Measurements from ENCODE around the gene MRPL2. TPM values are rescaled to one million over a fixed set of nuclear protein-coding genes. Genes with fewer than 3 reads are reported as not detected.
A peak's percentile ranks its signal among the peaks of the same experiment; 100 is the strongest.

MRPL2 gene
- total and polyA plus RNA-seq, 2 donors from 2014 or later, result 56.6 to 127 TPM

- Histone ChIP-seq H3K9me3 (ENCODE audit: control insufficient read depth in 2 of 3, insufficient read depth in 1 of 3, low read length in 3 of 3) (no peaks in the 10 kb centered on the region), H3K4me1 (ENCODE audit: control insufficient read depth in 2 of 3, insufficient read depth in 2 of 3, low read depth in 1 of 3, low read length in 3 of 3) (peaks cover 2 to 22% (median 18%) of the 10 kb centered on the region in 3 donors), H3K9ac (ENCODE audit: low read length in 3 of 3) (peak overlapping the region in 1 of 3 donors; percentile 83), H3K27me3 (ENCODE audit: control insufficient read depth, insufficient read depth, low read length) (no peaks in the 10 kb centered on the region), H3K36me3 (ENCODE audit: control insufficient read depth in 2 of 3, insufficient read depth in 3 of 3, low read length in 3 of 3) (peaks cover 9 to 30% (median 15%) of the 10 kb centered on the region in 3 donors), H3K4me3 (ENCODE audit: low read length in 3 of 3) (no peak overlapping the region), H3K27ac (ENCODE audit: low read depth in 2 of 2, low read length in 2 of 2) (no peak overlapping the region)
- intact Hi-C loops (cut with DNase I), result no loop called here
- no peak for FAIRE-seq
- TF ChIP-seq, protein P1, sequence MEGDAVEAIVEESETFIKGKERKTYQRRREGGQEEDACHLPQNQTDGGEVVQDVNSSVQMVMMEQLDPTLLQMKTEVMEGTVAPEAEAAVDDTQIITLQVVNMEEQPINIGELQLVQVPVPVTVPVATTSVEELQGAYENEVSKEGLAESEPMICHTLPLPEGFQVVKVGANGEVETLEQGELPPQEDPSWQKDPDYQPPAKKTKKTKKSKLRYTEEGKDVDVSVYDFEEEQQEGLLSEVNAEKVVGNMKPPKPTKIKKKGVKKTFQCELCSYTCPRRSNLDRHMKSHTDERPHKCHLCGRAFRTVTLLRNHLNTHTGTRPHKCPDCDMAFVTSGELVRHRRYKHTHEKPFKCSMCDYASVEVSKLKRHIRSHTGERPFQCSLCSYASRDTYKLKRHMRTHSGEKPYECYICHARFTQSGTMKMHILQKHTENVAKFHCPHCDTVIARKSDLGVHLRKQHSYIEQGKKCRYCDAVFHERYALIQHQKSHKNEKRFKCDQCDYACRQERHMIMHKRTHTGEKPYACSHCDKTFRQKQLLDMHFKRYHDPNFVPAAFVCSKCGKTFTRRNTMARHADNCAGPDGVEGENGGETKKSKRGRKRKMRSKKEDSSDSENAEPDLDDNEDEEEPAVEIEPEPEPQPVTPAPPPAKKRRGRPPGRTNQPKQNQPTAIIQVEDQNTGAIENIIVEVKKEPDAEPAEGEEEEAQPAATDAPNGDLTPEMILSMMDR (IDR thresholded peaks at IDR 0.05; ENCODE audit: borderline replicate concordance, extremely low read depth, insufficient read depth), result no peak
- no peak for DNase-seq
Measured at GRCh38 chr6:43012364-43012763, 46.9 kb downstream of the MRPL2 start.

GRCh38 chr6:43011207-43011606 is 48.0 kb downstream of the MRPL2 start:
- intact Hi-C loops (cut with DNase I), result no loop called here
- H3K9ac ChIP-seq (ENCODE audit: low read length in 3 of 3), result no peak overlapping the region
- peaks cover 2 to 14% (median 11%) of the 10 kb centered on the region in 3 donors for H3K4me1 ChIP-seq (ENCODE audit: control insufficient read depth in 2 of 3, insufficient read depth in 2 of 3, low read depth in 1 of 3, low read length in 3 of 3)
- TF ChIP-seq, protein P1 (IDR thresholded peaks at IDR 0.05; ENCODE audit: borderline replicate concordance, extremely low read depth, insufficient read depth), result no peak
- H3K9me3 ChIP-seq (ENCODE audit: control insufficient read depth in 2 of 3, insufficient read depth in 1 of 3, low read length in 3 of 3), result no peaks in the 10 kb centered on the region
- no peak for DNase-seq
- no peak for FAIRE-seq
- no peak overlapping the region for H3K27ac ChIP-seq (ENCODE audit: low read depth in 2 of 2, low read length in 2 of 2)
- H3K27me3 ChIP-seq (ENCODE audit: control insufficient read depth, insufficient read depth, low read length), result no peaks in the 10 kb centered on the region
- H3K36me3 ChIP-seq (ENCODE audit: control insufficient read depth in 2 of 3, insufficient read depth in 3 of 3, low read length in 3 of 3), result peaks cover 9 to 37% (median 18%) of the 10 kb centered on the region in 3 donors
- no peak overlapping the region for H3K4me3 ChIP-seq (ENCODE audit: low read length in 3 of 3)

DNA sequence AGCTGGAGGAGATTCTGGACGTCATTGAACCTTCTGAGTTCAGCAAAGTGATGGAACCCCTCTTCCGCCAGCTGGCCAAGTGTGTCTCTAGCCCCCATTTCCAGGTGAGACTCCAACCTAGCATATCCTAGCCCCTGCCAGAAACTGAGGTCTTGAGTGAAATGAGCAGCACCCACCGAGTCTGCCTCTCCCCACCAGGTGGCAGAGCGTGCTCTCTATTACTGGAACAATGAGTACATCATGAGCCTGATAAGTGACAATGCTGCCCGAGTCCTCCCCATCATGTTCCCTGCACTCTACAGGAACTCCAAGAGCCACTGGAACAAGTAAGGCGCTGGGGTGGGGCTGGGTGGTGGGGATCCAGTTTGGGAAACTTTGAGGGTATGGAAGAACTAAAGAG is 50.1 kb downstream of the MRPL2 start:
- DNase-seq (peak in 3 of 5 donors; percentile 9 to 53 (median 24)), FAIRE-seq (no peak)
- H3K36me3 ChIP-seq (ENCODE audit: control insufficient read depth in 2 of 3, insufficient read depth in 3 of 3, low read length in 3 of 3), result peaks cover 9 to 41% (median 21%) of the 10 kb centered on the region in 3 donors
- no peak overlapping the region for H3K9ac ChIP-seq (ENCODE audit: low read length in 3 of 3)
- TF ChIP-seq, protein P1 (IDR thresholded peaks at IDR 0.05; ENCODE audit: borderline replicate concordance, extremely low read depth, insufficient read depth), result peak; percentile 13
- no peak overlapping the region for H3K4me3 ChIP-seq (ENCODE audit: low read length in 3 of 3)
- no peaks in the 10 kb centered on the region for H3K9me3 ChIP-seq (ENCODE audit: control insufficient read depth in 2 of 3, insufficient read depth in 1 of 3, low read length in 3 of 3)
- intact Hi-C loops (cut with DNase I), result no loop called here
- H3K27ac ChIP-seq (ENCODE audit: low read depth in 2 of 2, low read length in 2 of 2), result no peak overlapping the region
- H3K4me1 ChIP-seq (ENCODE audit: control insufficient read depth in 2 of 3, insufficient read depth in 2 of 3, low read depth in 1 of 3, low read length in 3 of 3), result peaks cover 2 to 6% (median 3%) of the 10 kb centered on the region in 3 donors
- H3K27me3 ChIP-seq (ENCODE audit: control insufficient read depth, insufficient read depth, low read length), result no peaks in the 10 kb centered on the region

- DNase-seq (no peak), FAIRE-seq (no peak)
- H3K27me3 ChIP-seq (ENCODE audit: control insufficient read depth, insufficient read depth, low read length), result no peaks in the 10 kb centered on the region
- peaks cover 9 to 41% (median 21%) of the 10 kb centered on the region in 3 donors for H3K36me3 ChIP-seq (ENCODE audit: control insufficient read depth in 2 of 3, insufficient read depth in 3 of 3, low read length in 3 of 3)
- H3K27ac ChIP-seq (ENCODE audit: low read depth in 2 of 2, low read length in 2 of 2), result no peak overlapping the region
- no peaks in the 10 kb centered on the region for H3K4me1 ChIP-seq (ENCODE audit: control insufficient read depth in 2 of 3, insufficient read depth in 2 of 3, low read depth in 1 of 3, low read length in 3 of 3)
- H3K9me3 ChIP-seq (ENCODE audit: control insufficient read depth in 2 of 3, insufficient read depth in 1 of 3, low read length in 3 of 3), result no peaks in the 10 kb centered on the region
- intact Hi-C loops (cut with DNase I), result no loop called here
- H3K9ac ChIP-seq (ENCODE audit: low read length in 3 of 3), result no peak overlapping the region
- H3K4me3 ChIP-seq (ENCODE audit: low read length in 3 of 3), result no peak overlapping the region
- TF ChIP-seq, protein P1 (IDR thresholded peaks at IDR 0.05; ENCODE audit: borderline replicate concordance, extremely low read depth, insufficient read depth), result no peak
Measured at GRCh38 chr6:43007126-43007525, 52.1 kb downstream of the MRPL2 start.

Data from kidney (tissue), 14 donors.